SKM-1 treated with dmso at 0.1 percent for 144 hours (cell line): Measurements from ENCODE around the gene BIRC5.
"Not testable (repeated sequence)": the region's sequence is repeated elsewhere in the genome, so short reads cannot be mapped to it uniquely, and the experiment has no call there.

Experiments
- DNase-seq: peaks from one replicate; lab custom pipeline; 2025; ENCODE audit not compliant: unreplicated experiment; lab: John Stamatoyannopoulos, UW

The BIRC5 gene

DNA sequence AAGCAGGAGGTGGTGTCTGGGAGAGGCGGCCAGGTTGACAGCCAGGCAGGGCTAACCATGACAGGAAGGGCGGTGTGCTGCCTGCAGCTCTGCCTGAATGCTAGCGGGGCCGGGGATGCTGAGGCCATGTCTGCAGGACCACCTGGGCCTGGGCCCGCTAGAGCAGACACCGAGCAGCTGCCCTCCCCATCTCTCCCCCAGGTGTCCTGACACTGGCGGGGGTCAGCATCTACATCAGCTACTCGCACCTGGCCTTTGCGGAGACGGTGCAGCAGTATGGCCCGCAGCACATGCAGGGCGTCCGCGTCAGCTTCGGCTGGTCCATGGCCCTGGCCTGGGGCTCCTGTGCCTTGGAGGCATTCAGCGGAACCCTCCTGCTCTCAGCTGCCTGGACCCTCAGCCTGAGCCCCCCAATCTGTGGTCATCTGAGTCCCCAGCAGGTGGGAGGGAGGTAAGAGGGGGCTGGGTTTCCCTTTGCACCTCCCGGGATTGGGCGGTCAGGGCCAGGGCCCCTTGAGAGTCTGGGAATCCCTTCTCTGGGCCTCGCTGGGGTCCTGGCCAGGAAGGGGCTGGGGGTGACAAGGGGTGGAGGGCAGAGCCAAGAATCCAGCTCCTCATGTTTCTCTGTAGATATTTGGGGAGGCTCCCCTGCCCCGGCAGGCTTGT lies 24.9 kb downstream of the BIRC5 start:
- no peak for DNase-seq

DNA sequence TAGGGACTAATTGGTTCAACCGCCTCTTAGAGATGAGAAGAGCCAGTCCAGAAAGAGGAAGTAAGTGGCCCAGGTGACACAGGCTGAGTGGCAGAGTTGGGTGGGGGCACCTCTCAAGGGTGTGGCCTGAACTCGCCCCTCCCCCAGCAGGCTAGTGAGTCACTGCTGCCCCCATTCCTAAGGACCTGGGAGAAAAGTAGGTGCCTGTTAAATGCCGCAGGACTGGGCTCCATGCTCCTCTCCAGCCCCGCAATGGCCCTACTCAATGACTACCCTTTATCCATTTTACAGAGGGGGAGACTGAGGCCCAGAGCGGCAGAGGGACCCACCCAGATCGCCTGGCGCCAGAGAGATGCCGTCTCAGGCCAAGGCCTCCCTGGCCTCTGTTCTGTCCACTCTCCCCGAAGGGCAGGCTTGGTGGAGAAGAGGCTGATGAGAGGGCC lies 25.5 kb downstream of the BIRC5 start:
- no peak for DNase-seq

- no peak for DNase-seq
Observed at GRCh38 chr17:78240012-78240655, 26.1 kb downstream of the BIRC5 start.

DNA sequence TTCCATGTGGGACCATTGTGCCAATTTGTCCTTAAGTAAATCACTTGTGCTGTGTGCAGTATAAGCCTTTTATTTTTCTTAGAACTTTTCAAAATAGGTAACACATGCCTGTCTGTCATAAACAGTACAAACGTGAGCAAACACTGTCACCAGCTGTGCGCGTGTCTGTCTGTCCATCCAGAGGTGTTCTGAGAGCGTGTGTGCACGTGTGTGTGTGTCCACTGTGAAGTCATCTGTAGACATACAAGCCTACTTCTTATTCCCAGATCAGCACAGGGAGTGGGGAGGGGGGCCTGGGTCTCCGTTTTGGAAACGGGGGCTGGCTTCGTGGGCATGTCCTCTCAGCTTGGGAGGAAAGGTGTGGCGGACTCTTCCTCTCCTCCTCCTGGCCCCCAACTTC lies 26.8 kb downstream of the BIRC5 start:
- DNase-seq: no peak

GRCh38 chr17:78241277-78242023 lies 27.4 kb downstream of the BIRC5 start:
- peak; percentile 8 for DNase-seq

DNA sequence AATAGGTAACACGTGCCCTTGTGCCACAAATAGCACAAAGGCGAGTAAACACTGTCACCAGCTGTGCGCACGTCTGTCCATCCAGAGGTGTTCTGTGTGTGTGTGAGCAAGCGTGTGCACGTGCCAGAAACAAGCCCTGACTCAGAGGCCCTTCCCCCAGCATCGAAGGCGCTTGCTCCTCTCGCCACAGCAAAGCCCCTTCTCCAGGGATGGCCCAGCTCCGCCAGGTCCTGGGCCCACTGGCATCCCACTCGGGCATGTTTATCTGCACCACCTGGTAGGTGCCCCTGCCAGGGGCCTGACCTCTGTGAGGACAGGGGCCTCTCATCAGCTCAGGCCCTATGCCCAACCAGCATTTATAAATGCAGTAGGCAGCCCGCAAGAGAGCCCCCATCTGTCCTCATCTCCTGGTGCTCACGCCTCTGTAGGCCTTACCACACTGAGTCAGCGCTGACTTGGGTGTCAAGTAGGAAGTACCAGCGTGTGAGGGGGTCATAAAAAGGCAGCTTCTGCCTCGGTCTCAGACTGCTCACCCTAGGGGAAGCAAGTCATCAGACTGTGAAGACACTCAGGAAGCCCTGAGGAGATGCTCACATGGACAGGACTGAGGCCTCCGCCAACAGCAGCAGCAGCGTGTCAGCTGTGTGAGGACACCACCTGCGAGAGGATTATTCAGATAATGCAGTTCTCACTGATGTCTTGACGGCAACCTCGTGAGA lies 28.1 kb downstream of the BIRC5 start:
- DNase-seq: peak; percentile 76

- DNase-seq: no peak
Observed at GRCh38 chr17:78247304-78247703, 33.3 kb downstream of the BIRC5 start.

GRCh38 chr17:78248051-78248914 lies 34.2 kb downstream of the BIRC5 start:
- DNase-seq: no peak

DNA sequence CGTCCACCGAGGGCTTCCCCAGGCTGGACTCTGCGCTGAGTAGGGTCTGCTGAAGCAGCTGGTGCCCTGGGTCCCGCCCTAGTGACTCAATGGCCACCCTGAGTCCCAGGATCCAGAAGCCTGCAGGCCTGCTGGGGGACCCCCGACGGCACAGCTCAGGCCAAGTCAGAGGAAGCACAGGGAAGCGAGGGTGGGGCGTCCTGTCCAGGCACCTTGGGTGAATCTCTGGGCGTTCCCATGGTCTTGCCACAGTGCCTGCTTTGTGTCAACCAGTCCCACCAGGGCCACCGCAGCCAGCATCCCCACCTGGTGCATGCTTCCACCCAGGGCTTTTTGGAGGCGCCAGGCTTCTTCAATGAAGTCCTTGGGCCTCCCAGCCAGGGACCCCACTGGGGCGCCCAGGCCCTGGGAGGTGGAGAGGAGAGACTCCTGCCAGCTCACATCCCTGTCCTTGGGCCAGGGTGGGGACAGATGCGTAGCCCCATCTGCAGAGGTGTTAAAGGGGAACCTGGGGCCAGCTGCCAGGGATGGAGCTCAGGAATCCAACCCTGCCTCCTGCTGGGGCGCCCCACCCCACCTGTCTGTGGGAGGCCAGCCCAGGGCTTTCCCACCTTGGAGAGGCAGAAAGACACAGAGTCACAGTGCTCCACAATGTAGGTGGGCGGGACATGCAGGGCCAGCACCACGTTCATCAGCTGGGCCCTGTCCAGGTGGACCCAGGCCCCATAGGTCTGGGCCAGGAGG lies 35.2 kb downstream of the BIRC5 start:
- DNase-seq: no peak

DNA sequence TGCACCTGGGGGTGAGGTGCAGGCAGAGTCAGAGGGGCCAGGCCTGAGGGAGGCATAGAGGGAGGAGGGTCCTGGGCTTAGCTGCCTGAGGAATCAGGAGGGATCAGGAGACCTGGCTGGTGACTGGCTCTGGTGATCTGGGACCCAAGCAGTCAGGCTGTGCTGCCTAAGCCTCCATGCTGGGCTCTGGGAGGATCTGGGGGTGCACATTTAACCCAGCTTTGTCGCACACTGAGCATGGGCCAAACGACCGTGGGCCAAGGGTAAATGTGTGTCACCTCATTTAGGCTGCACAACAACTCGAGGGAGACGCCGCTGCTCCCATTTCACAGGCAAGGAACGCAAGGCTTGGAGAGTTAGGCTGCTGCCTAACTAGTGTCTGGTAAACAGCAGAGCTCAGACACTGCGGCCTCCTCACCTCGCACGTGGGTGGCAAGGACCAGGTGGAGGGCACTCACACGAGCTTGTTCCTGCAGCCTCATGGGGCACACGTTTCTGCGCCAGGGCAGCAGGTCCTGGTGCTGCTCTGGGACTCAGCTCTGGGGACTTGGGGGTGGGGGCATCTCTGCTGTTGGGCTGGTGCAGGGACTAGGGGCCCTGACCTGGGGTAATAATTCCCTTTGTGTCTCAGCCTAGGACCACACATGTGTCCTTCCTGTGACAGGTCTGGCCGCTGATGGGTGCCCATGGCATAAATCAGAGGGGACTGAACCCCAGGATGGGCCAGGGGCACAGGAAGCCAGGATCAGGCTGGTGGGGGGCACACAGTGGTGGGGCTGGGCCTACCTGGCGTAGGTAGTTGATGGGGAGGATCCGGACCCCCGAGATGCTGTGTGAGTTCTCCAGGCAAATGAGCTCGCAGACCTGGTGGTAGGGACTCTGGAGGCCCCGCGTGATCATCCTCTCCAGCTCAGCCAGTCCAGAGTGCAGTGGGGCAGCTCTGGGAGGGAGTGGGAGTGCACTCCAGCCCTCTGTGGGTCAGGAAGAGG lies 36.1 kb downstream of the BIRC5 start:
- no peak for DNase-seq

DNA sequence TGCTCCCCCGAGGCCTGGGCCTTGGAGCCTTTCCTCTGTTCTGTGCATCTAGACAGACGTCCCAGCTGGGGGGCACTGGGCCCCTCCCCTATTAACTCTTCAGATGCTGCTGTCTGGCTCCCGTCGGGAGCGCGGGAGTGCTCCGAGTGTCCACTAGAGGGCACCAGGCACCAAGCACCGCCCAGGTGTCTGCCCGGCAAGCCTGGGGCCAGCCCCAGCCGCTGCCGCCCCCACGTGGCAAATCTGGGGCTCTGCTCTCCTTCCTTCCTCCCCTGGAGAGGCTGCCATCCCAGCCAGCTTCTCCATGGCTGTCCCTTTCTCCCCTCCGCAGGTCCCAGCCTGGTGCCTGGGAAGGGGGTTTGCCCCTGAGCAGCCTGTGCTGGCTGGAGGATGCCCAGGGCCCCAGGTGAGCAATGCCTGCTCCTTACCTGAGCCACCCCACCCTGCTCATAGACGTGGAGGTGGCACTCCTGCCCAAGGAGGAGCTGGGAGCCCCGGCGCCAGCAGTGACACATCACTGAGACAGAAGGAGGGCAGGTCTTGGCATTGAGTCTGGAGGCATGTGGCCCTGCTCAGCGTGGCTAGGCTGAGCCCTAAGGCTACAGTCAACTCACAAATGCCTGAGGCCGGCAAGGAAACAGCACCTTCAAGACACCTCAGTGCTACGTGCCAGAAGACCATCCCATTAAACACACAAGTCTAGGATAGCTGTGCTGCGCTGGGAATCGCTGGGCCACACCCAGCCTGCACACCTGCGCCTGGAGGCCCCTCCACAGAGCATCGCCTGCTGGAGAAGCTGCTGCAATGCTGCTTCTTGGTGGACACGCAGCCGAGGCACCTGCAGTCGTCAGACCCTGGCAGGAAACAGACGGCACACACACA lies 37.1 kb downstream of the BIRC5 start:
- DNase-seq: peak; percentile 83

DNA sequence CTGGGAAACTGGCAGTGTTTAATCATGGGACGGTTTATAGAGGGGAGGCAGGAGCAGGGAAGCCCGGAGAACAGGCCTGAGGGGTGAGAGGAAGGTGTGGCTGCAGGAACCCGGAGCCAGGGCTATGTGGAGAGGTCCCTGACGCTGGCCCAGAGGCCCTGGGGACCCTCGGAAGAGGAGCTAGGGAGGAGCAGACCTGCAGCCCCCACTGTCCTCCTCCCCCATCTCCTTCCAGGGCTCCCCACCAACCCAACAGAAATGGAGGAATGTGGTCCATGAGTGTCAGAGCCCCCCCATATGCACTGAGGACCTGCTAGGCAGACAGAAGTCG lies 37.7 kb downstream of the BIRC5 start:
- no peak for DNase-seq

GRCh38 chr17:78252111-78252634 lies 38.1 kb downstream of the BIRC5 start:
- no peak for DNase-seq

GRCh38 chr17:78252701-78253635 lies 38.9 kb downstream of the BIRC5 start:
- DNase-seq: no peak

- DNase-seq: not testable (repeated sequence)
Observed at GRCh38 chr17:78253636-78253945, 39.5 kb downstream of the BIRC5 start.

DNA sequence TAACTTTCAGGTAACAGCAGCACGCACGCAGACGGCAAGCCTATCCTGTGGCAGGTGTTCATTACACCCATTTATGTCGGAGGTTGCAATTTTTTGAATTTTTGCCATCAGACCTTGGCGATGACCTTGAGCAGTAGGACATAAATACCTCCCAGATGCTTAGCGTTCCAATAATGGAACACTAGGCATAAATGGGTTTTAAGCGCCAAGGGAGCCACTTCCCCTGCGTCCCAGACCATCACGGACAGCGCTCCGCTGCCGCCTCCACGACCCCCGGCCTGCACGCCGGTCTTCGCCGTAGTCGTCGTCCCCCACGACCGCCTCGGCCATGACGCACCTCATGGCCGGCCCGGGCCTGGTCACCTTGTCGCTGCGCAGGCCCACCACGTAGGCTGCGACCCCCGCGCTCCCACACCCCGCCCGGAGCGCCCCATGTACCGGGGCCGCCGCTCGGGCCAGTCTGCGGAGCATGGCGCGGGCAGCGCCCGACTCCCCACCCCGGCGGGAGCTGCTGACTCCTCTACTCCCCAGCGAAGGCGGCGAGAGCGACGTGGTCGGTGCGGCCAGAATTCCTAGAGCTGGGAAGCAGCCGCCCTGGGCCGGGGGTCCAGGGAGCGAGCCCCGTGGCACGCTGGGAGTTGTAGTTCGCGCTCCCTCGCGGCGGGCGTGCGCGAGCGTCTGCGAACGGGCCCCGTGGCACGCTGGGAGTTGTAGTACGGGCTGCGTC lies 40.1 kb downstream of the BIRC5 start:
- peak; percentile 73 for DNase-seq
